LNCaP clone FGC (cell line): Measurements from ENCODE around the gene CORO2B.

Experiments used
- DNase-seq: peaks from one replicate; pipeline ENCODE4 v3.0.0-alpha.2; 2011; ENCODE audit warnings: low read depth
- H3K4me3 ChIP-seq: 2 replicates; pipeline ENCODE4 v1.5.1; 2011; ENCODE audit warnings: mild to moderate bottlenecking, low read depth, low read length, control low read depth
- CTCF ChIP-seq: IDR thresholded peaks from 2 replicates; pipeline ENCODE4 v1.5.1; 2012; ENCODE audit warnings: mild to moderate bottlenecking; ENCODE audit not compliant: control insufficient read depth, insufficient read depth; ENCODE audit errors: extremely low read depth

The CORO2B gene

GRCh38 chr15:68618908-68619698, 40.3 kb downstream of the CORO2B start:
- DNase-seq, result no peak
- no peak for TF ChIP-seq CTCF

GRCh38 chr15:68620721-68621527, 42.1 kb downstream of the CORO2B start:
- H3K4me3 ChIP-seq, result no peak overlapping the region
- no peak for DNase-seq
- no peak for TF ChIP-seq CTCF

More at GRCh38 chr15:68618908-68619698, 40.3 kb downstream of the CORO2B start:
- no peak overlapping the region for H3K4me3 ChIP-seq

- DNase-seq, result no peak
- H3K4me3 ChIP-seq, result no peak overlapping the region
Measured at GRCh38 chr15:68621535-68621934, 42.7 kb downstream of the CORO2B start.

GRCh38 chr15:68623301-68623892, 44.6 kb downstream of the CORO2B start:
- DNase-seq, result no peak
- H3K4me3 ChIP-seq, result no peak overlapping the region
- TF ChIP-seq CTCF, result no peak

More at GRCh38 chr15:68621535-68621934, 42.7 kb downstream of the CORO2B start:
- no peak for TF ChIP-seq CTCF

- DNase-seq, result no peak
- no peak for TF ChIP-seq CTCF
- no peak overlapping the region for H3K4me3 ChIP-seq
Measured at GRCh38 chr15:68625853-68626252, 47.1 kb downstream of the CORO2B start.

- no peak overlapping the region for H3K4me3 ChIP-seq
- DNase-seq, result no peak
- TF ChIP-seq CTCF, result no peak
Measured at GRCh38 chr15:68626283-68626682, 47.5 kb downstream of the CORO2B start.
